Uterus (tissue), 2 donors: ENCODE results near the gene PAX6.

Experiments used
- CTCF ChIP-seq, 4 experiments: fragments of 200-600 bp in 2 of 4; fragments of 450-650 bp in 2 of 4; sonication (generic) in 2 of 4; IDR thresholded peaks; one replicate each; pipeline ENCODE4 v1.5.1; 2016 to 2019; ENCODE audit warnings: antibody characterized with exemption in 4 of 4, mild to moderate bottlenecking in 2 of 4, moderate library complexity in 1 of 4
- POLR2A ChIP-seq, 2 donors: fragments of 450-650 bp; IDR thresholded peaks; one replicate each; pipeline ENCODE4 v1.6.1; 2016; ENCODE audit warnings: antibody characterized with exemption in 2 of 2, mild to moderate bottlenecking in 1 of 2, moderate library complexity in 1 of 2

GRCh38 chr11:31826536-31827438 lies 15.7 kb upstream of the PAX6 start:
- no peak for TF ChIP-seq CTCF (IDR thresholded peaks at IDR 0.05)
- TF ChIP-seq POLR2A (IDR thresholded peaks at IDR 0.05) = no peak
